Measurements from ENCODE around the gene OR1M1.
"Not testable (repeated sequence)": the region's sequence is repeated elsewhere in the genome, so short reads cannot be mapped to it uniquely, and the experiment has no call there.

Gene OR1M1

DNA sequence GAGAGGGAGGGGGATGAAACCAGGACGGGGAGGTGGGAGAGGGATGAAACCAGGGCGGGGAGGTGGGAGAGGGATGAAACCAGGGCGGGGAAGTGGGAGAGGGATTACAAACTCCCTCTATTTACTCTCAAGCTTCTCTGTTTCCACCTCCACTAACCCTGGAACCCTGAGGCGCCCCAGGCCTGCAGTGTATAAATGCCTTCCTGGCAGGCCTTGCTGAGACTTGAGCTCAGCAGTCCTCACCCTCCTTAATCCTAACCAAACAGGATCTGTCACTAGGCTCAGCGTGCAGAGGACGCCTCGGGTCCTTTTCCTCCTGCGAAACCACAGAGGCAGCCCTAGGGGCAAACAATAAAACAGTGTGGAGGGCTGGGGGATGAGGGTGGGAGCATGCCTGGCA lies 32.1 kb upstream of the OR1M1 start:
- Histone ChIP-seq H3K27me3 (ENCODE audit: insufficient read depth, poor library complexity, severe bottlenecking) (no peaks in the 10 kb centered on the region), H3K27ac (replicated peaks) (no peak overlapping the region), H3K4me3 (replicated peaks; ENCODE audit: insufficient read depth, low read length) (no peak overlapping the region)
- DNase-seq (ENCODE audit: low read depth in 1 of 2, low spot score in 1 of 2) = no peak
- TF ChIP-seq POLR2AphosphoS5 (IDR thresholded peaks at IDR 0.05; ENCODE audit: low read depth) (no peak), GABPA (IDR thresholded peaks at IDR 0.05; ENCODE audit: low read depth) (no peak), SPI1 (IDR thresholded peaks at IDR 0.05; ENCODE audit: borderline replicate concordance, low read depth) (no peak), REST (IDR thresholded peaks at IDR 0.05; ENCODE audit: insufficient replicate concordance, low read depth) (no peak)
- TF ChIP-seq, protein P1, sequence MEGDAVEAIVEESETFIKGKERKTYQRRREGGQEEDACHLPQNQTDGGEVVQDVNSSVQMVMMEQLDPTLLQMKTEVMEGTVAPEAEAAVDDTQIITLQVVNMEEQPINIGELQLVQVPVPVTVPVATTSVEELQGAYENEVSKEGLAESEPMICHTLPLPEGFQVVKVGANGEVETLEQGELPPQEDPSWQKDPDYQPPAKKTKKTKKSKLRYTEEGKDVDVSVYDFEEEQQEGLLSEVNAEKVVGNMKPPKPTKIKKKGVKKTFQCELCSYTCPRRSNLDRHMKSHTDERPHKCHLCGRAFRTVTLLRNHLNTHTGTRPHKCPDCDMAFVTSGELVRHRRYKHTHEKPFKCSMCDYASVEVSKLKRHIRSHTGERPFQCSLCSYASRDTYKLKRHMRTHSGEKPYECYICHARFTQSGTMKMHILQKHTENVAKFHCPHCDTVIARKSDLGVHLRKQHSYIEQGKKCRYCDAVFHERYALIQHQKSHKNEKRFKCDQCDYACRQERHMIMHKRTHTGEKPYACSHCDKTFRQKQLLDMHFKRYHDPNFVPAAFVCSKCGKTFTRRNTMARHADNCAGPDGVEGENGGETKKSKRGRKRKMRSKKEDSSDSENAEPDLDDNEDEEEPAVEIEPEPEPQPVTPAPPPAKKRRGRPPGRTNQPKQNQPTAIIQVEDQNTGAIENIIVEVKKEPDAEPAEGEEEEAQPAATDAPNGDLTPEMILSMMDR (IDR thresholded peaks at IDR 0.05; ENCODE audit: insufficient read depth, low read length) = no peak

- H3K27me3 ChIP-seq (ENCODE audit: insufficient read depth, poor library complexity, severe bottlenecking); H3K4me3 ChIP-seq (replicated peaks; ENCODE audit: insufficient read depth, low read length); DNase-seq (ENCODE audit: low read depth in 1 of 2, low spot score in 1 of 2); H3K27ac ChIP-seq (replicated peaks): not testable (repeated sequence)
Observed at GRCh38 chr19:9056131-9056530, 30.7 kb upstream of the OR1M1 start.

DNA sequence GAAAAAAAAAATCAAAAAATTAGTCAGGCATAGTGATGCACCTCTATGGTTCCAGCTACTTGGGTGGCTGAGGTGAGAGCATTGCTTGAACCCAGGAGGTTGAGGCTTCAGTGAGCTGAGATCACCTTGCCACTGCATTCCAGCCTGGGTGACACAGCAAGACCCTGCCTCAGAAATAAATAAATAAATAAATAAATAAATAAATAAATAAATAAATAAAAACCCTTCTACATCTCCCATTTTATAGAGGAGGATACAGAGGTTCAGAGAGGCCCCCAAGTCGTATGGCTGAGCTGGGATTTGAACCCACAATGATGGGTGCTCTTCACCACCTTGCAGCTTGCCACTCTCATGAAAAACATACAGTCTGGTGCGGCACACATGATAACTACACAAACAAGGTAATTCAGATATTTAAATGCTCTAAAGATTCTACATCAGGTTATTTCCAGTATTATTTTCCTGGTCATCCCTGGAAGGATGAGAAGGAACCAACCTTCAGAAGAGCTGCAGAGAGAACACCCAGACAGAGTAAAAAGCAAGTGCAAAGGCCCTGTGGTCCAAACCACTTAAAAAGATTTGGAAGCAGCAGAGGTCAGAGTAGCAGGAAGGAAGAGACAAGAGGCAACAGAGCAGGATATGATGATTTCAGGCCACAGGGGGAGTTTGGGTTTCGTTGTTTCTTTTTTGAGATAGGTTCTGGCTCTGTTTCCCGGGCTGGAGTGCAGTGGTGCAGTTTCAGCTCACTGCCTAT lies 29.2 kb upstream of the OR1M1 start:
- DNase-seq (ENCODE audit: low read depth in 1 of 2, low spot score in 1 of 2) = no peak
- Histone ChIP-seq H3K4me3 (replicated peaks; ENCODE audit: insufficient read depth, low read length) (no peak overlapping the region), H3K27me3 (ENCODE audit: insufficient read depth, poor library complexity, severe bottlenecking) (no peaks in the 10 kb centered on the region), H3K27ac (replicated peaks) (no peak overlapping the region)
- TF ChIP-seq, protein P1 (IDR thresholded peaks at IDR 0.05; ENCODE audit: insufficient read depth, low read length) = no peak

DNA sequence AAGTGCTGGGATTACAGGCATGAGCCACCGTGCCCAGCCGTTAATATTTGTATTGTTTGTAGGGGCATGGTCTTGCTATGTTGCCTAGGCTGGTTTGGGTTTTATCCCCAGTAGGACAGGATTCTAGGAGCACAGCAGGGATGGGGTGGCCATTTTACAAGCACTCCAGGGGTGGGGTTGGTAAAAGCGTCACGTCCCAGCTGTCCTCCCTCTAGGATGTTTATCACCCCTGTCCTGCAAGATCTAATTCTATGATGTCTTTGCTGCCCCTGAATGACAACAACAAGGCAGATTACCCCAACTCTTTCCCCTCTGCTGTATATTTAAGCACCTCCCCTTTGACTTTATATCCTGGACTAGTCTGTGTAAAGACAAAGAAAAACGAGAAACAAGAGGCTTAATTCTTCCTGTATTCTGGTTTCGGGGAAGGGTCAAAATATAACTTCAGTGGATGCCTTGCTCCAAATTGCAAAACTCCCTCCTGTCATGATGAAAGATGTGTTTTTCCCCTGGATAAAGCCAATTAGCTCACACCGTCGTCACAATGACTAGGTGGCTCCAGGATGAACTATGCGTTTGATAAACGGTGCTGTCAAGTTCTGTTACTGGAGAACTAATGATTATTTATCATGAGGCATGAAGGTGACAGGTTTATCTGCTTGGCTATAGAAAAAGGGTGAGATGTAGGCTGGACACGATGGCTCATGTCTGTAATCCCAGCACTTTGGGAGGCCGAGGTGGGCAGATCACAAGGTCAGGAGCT lies 27.8 kb upstream of the OR1M1 start:
- Histone ChIP-seq H3K27me3 (ENCODE audit: insufficient read depth, poor library complexity, severe bottlenecking) (no peaks in the 10 kb centered on the region), H3K4me3 (replicated peaks; ENCODE audit: insufficient read depth, low read length) (no peak overlapping the region), H3K27ac (replicated peaks) (no peak overlapping the region)
- TF ChIP-seq SPI1 (IDR thresholded peaks at IDR 0.05; ENCODE audit: borderline replicate concordance, low read depth) (no peak), REST (IDR thresholded peaks at IDR 0.05; ENCODE audit: insufficient replicate concordance, low read depth) (no peak), GABPA (IDR thresholded peaks at IDR 0.05; ENCODE audit: low read depth) (no peak), POLR2AphosphoS5 (IDR thresholded peaks at IDR 0.05; ENCODE audit: low read depth) (no peak)
- TF ChIP-seq, protein P1 (IDR thresholded peaks at IDR 0.05; ENCODE audit: insufficient read depth, low read length) = no peak
- DNase-seq (ENCODE audit: low read depth in 1 of 2, low spot score in 1 of 2) = no peak

Data from HL-60 (cell line).